H1 (cell line): ENCODE data around the gene EGFR. TPM values are rescaled to one million over a fixed set of nuclear protein-coding genes. Genes with fewer than 3 reads are reported as not detected.

Experiments used
- CTCF ChIA-PET: fragments of 300-600 bp; sonication (Branson Sonifier 250); formaldehyde crosslinking; loops from one replicate; lab custom pipeline; 2021; ENCODE audit not compliant: partially characterized antibody; lab: Charles Lee
- POLR2A ChIA-PET: fragments of 300-600 bp; sonication (Branson Sonifier 250); formaldehyde crosslinking; loops from one replicate; lab custom pipeline; 2021; ENCODE audit warnings: inconsistent platforms; ENCODE audit not compliant: partially characterized antibody; lab: Charles Lee
- DNase-seq, 2 experiments: peaks; one replicate each; pipeline versions ENCODE4 v3.0.0 to v3.0.0-alpha.2; 2010 to 2022; ENCODE audit warnings: low spot score in 2 of 2, low read depth in 1 of 2, mixed read lengths in 1 of 2
- FAIRE-seq: peaks from 2 replicates; lab custom pipeline; 2011; peaks lifted over from hg19 to GRCh38; lab: Jason Lieb, UNC
- H2AFZ ChIP-seq: 2 replicates; pipeline ENCODE4 v1.8.1; 2012; ENCODE audit warnings: low read length, inconsistent platforms
- H2AK5ac ChIP-seq: 2 replicates; pipeline ENCODE4 v1.6.1; 2013; ENCODE audit warnings: low read depth, low read length
- H2BK120ac ChIP-seq: replicated peaks from 2 replicates; pipeline ENCODE3; 2013; ENCODE audit warnings: low read depth, low read length, inconsistent platforms
- H2BK12ac ChIP-seq: 2 replicates; pipeline ENCODE4 v1.6.1; 2013; ENCODE audit warnings: low read depth, low read length
- H2BK15ac ChIP-seq: 2 replicates; pipeline ENCODE4 v1.6.1; 2013; ENCODE audit warnings: low read length
- H2BK20ac ChIP-seq: 2 replicates; pipeline ENCODE4 v1.6.1; 2013; ENCODE audit warnings: low read length
- H2BK5ac ChIP-seq: 2 replicates; pipeline ENCODE4 v1.6.1; 2013; ENCODE audit warnings: low read depth, low read length
- H3K14ac ChIP-seq: 2 replicates; pipeline ENCODE4 v1.6.1; 2013; ENCODE audit warnings: inconsistent platforms; ENCODE audit not compliant: insufficient read length
- H3K18ac ChIP-seq: 2 replicates; pipeline ENCODE4 v1.6.1; 2013; ENCODE audit warnings: low read length; ENCODE audit errors: extremely low read depth
- H3K23ac ChIP-seq: 2 replicates; pipeline ENCODE4 v1.6.1; 2013; ENCODE audit warnings: inconsistent platforms; ENCODE audit not compliant: insufficient read length
- H3K23me2 ChIP-seq: 2 replicates; pipeline ENCODE4 v1.6.1; 2013; ENCODE audit warnings: low read depth, low read length
- H3K27ac ChIP-seq: 2 replicates; pipeline ENCODE4 v1.6.1; 2011; ENCODE audit warnings: low read depth, low read length, inconsistent platforms
- H3K27me3 ChIP-seq, 4 experiments: replicated peaks in 1 of 4; 1 replicate in 1 of 4; 2 replicates in 3 of 4; pipeline versions ENCODE4 v1.6.1 to v1.8.1; 2011 to 2013; ENCODE audit warnings: low read length in 3 of 4, mild to moderate bottlenecking in 3 of 4, inconsistent platforms in 2 of 4, mixed read lengths in 2 of 4, moderate library complexity in 1 of 4; ENCODE audit not compliant: control insufficient read depth in 3 of 4, insufficient read depth in 3 of 4; ENCODE audit errors: extremely low read depth in 1 of 4
- H3K36me3 ChIP-seq, 4 experiments: 2 replicates each; pipeline versions ENCODE4 v1.6.1 to v1.8.1; 2011 to 2013; ENCODE audit warnings: mild to moderate bottlenecking in 4 of 4, low read length in 3 of 4, moderate library complexity in 2 of 4, control low read depth in 1 of 4, inconsistent platforms in 1 of 4; ENCODE audit not compliant: insufficient read depth in 4 of 4, control insufficient read depth in 2 of 4
- H3K4ac ChIP-seq: replicated peaks from 2 replicates; pipeline ENCODE3; 2013; ENCODE audit warnings: low read length, low read depth, mixed read lengths, inconsistent platforms; ENCODE audit not compliant: insufficient read length
- H3K4me1 ChIP-seq, 4 experiments: replicated peaks in 1 of 4; 1 replicate in 1 of 4; 2 replicates in 3 of 4; pipeline versions ENCODE4 v1.6.1 to v1.8.1; 2011 to 2013; ENCODE audit warnings: low read length in 3 of 4, inconsistent platforms in 2 of 4, mixed read lengths in 1 of 4; ENCODE audit not compliant: insufficient read depth in 4 of 4, control insufficient read depth in 3 of 4
- H3K4me2 ChIP-seq, 2 experiments: 2 replicates each; pipeline versions ENCODE4 v1.6.1 to v1.8.1; 2011 to 2013; ENCODE audit warnings: low read depth in 2 of 2, low read length in 2 of 2, control low read depth in 1 of 2, inconsistent platforms in 1 of 2, mild to moderate bottlenecking in 1 of 2; ENCODE audit not compliant: insufficient read depth in 1 of 2
- H3K4me3 ChIP-seq, 4 experiments: fragments of 200-600, 300-600 bp in 1 of 4; sonication (generic), shearing (Covaris generic), sonication (Bioruptor Twin) in 1 of 4; 2 replicates each; pipeline versions ENCODE4 v1.5.1 to v1.8.1; 2011 to 2016; ENCODE audit warnings: low read length in 4 of 4, low read depth in 3 of 4, control low read depth in 2 of 4, inconsistent platforms in 2 of 4, mild to moderate bottlenecking in 2 of 4, mixed read lengths in 1 of 4, moderate library complexity in 1 of 4; ENCODE audit not compliant: insufficient read depth in 2 of 4; ENCODE audit errors: extremely low read depth in 1 of 4
- H3K56ac ChIP-seq: replicated peaks from 2 replicates; pipeline ENCODE3; 2013; ENCODE audit warnings: low read depth, mild to moderate bottlenecking, mixed read lengths, low read length, inconsistent platforms; ENCODE audit not compliant: insufficient read length
- H3K79me1 ChIP-seq: 2 replicates; pipeline ENCODE4 v1.6.1; 2013; ENCODE audit warnings: low read depth, low read length, control low read depth
- H3K79me2 ChIP-seq, 2 experiments: 2 replicates each; pipeline versions ENCODE4 v1.6.1 to v1.8.1; 2012 to 2013; ENCODE audit warnings: low read length in 2 of 2, mild to moderate bottlenecking in 2 of 2, inconsistent platforms in 1 of 2; ENCODE audit not compliant: insufficient read depth in 2 of 2, control insufficient read depth in 1 of 2
- H3K9ac ChIP-seq, 4 experiments: replicated peaks in 1 of 4; 1 replicate in 1 of 4; 2 replicates in 3 of 4; pipeline versions ENCODE4 v1.6.1 to v1.8.1; 2011 to 2013; ENCODE audit warnings: low read depth in 3 of 4, low read length in 3 of 4, control low read depth in 2 of 4, mild to moderate bottlenecking in 2 of 4, moderate library complexity in 2 of 4, inconsistent platforms in 1 of 4; ENCODE audit errors: extremely low read depth in 1 of 4
- H3K9me3 ChIP-seq, 2 experiments: 2 replicates each; pipeline versions ENCODE4 v1.6.1 to v1.8.1; 2012 to 2013; ENCODE audit warnings: mild to moderate bottlenecking in 2 of 2, moderate library complexity in 2 of 2, control low read depth in 1 of 2, inconsistent platforms in 1 of 2, low read depth in 1 of 2, low read length in 1 of 2, mixed read lengths in 1 of 2; ENCODE audit not compliant: insufficient read depth in 2 of 2
- H4K20me1 ChIP-seq, 2 experiments: replicated peaks in 1 of 2; 2 replicates each; pipeline versions ENCODE3 to v1.8.1; 2011 to 2013; ENCODE audit warnings: inconsistent platforms in 2 of 2, low read length in 2 of 2, mild to moderate bottlenecking in 1 of 2; ENCODE audit not compliant: insufficient read depth in 2 of 2, control insufficient read depth in 1 of 2
- H4K5ac ChIP-seq: 2 replicates; pipeline ENCODE4 v1.6.1; 2013; ENCODE audit warnings: low read length, low read depth, mixed read lengths, inconsistent platforms; ENCODE audit not compliant: insufficient read length
- H4K8ac ChIP-seq: 2 replicates; pipeline ENCODE4 v1.8.0; 2013; ENCODE audit warnings: mild to moderate bottlenecking, moderate library complexity, low read length, inconsistent platforms; ENCODE audit not compliant: insufficient read depth; ENCODE audit errors: extremely low read depth
- H4K91ac ChIP-seq: replicated peaks from 2 replicates; pipeline ENCODE3; 2013; ENCODE audit warnings: low read length, mixed read lengths, inconsistent platforms; ENCODE audit not compliant: insufficient read length
- CREB1 ChIP-seq: IDR thresholded peaks from 2 replicates; pipeline ENCODE4 v1.6.1; 2012; ENCODE audit warnings: inconsistent platforms
- HDAC6 ChIP-seq: IDR thresholded peaks from one replicate; pipeline ENCODE4 v1.7.1; 2012; ENCODE audit warnings: low read depth, mild to moderate bottlenecking, inconsistent platforms, low read length, moderate library complexity
- KDM5A ChIP-seq: fragments of 200-600 bp; IDR thresholded peaks from 2 replicates; pipeline ENCODE4 v1.7.1; 2012; ENCODE audit warnings: mild to moderate bottlenecking, low read length, inconsistent platforms, mixed read lengths
- SAP30 ChIP-seq: fragments of 300-600 bp; sonication (generic); IDR thresholded peaks from 2 replicates; pipeline ENCODE4 v1.7.1; 2012; ENCODE audit warnings: low read length, moderate library complexity, mild to moderate bottlenecking, inconsistent platforms; ENCODE audit not compliant: insufficient read depth, insufficient replicate concordance
- YY1 ChIP-seq: IDR thresholded peaks from 2 replicates; pipeline ENCODE4 v1.6.1; 2011; ENCODE audit warnings: low read depth, mild to moderate bottlenecking, low read length
- WGBS, 2 experiments: shearing (Covaris generic) in 1 of 2; methylation state at CpG; one replicate each; pipeline versions ENCODE4 v1.1.6 to v1.1.7; 2013 to 2015; ENCODE audit warnings: low lambda C conversion rate in 2 of 2, mixed read lengths in 2 of 2, inconsistent platforms in 1 of 2, low coverage in 1 of 2, missing lambda C conversion rate in 1 of 2; ENCODE audit not compliant: insufficient replicate concordance in 2 of 2, insufficient coverage in 1 of 2, insufficient read length in 1 of 2; ENCODE audit errors: extremely low coverage in 1 of 2, missing lambda C conversion rate in 1 of 2; 5-methylcytosine and 5-hydroxymethylcytosine counted together
- polyA plus RNA-seq, 7 experiments: library from polyadenylated mRNA; depleted of rRNA in 3 of 7; stranded (reverse) in 5 of 7; unstranded in 2 of 7; fragments of >200 nt in 5 of 7; fragments of 200-250 nt in 2 of 7; gene quantifications; 1 replicate in 5 of 7; 2 replicates in 1 of 7; 4 replicates in 1 of 7; pipeline versions ENCODE4 v1.2.1 to v1.2.3, GENCODE V29; 2011 to 2013; ENCODE audit warnings: missing spikeins in 2 of 7, mixed read lengths in 2 of 7
- total RNA-seq: library from RNA; stranded (reverse); fragmentation: NEBNext Ultra II Directional; extraction: Animal tissue kit (Norgen Biotek cat#: 25700); gene quantifications from 2 replicates; pipeline ENCODE4 v1.2.1, GENCODE V29; 2021

Gene EGFR
- total and polyA plus RNA-seq, 2 of the 8 experiments (the other 6 are each of a cell fraction or from before 2014, with no cell fraction given), result 1.9 to 5.8 TPM

DNA sequence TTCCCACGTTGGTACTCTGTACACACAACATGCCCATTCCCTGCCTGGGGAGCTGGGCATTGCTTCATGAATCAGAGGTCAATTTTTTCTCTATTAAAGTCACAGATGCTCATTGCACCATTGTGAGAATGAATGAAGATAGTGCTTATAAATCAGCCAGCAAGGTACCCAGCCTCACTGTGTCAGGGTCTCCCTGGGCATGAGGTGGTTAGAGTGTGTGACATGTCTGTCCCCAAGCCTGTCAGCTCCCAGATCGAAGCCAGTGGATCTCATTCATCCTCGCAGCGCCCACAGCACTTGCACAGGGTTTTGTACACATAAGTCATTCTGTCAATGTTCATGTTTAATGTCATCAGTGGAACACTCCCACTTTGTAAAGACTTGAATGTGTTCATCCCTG, 126.8 kb downstream of the EGFR start:
- no peaks in the 10 kb centered on the region for H3K23me2 ChIP-seq
- no peak overlapping the region for H3K4ac ChIP-seq
- H3K56ac ChIP-seq, result no peak overlapping the region
- H3K23ac ChIP-seq, result no peak overlapping the region
- whole genome bisulfite sequencing, 2 experiments, result 84% methylated on average over 4 of the region's 4 CpGs; no CpG with 5 or more reads in 1 of the 2 experiments
- FAIRE-seq (no peak), DNase-seq (no peak)
- H3K4me3 ChIP-seq, result no peak overlapping the region
- H3K14ac ChIP-seq, result no peak overlapping the region
- no peak overlapping the region for H3K27ac ChIP-seq
- no peak overlapping the region for H2AFZ ChIP-seq
- H2BK15ac ChIP-seq, result no peak overlapping the region
- ChIA-PET CTCF (interaction anchor here (0.7 to 4.0 kb wide), 16 partner anchors 10 to 196 kb away, joined by 3 to 31 read pairs (median 4); no protein-coding TSS in a partner anchor), POLR2A (no interaction called here)
- H3K18ac ChIP-seq, result no peak overlapping the region
- H3K79me2 ChIP-seq, result no peaks in the 10 kb centered on the region
- no peak overlapping the region for H2AK5ac ChIP-seq
- H2BK120ac ChIP-seq, result no peak overlapping the region
- no peak overlapping the region for H4K8ac ChIP-seq
- no peaks in the 10 kb centered on the region for H3K79me1 ChIP-seq
- H3K27me3 ChIP-seq, result no peaks in the 10 kb centered on the region
- no peaks in the 10 kb centered on the region for H3K36me3 ChIP-seq
- no peak overlapping the region for H2BK20ac ChIP-seq
- H3K9ac ChIP-seq, result no peak overlapping the region
- H2BK5ac ChIP-seq, result no peak overlapping the region
- H4K5ac ChIP-seq, result no peak overlapping the region
- no peak overlapping the region for H2BK12ac ChIP-seq
- H3K4me1 ChIP-seq, result no peaks in the 10 kb centered on the region
- H4K91ac ChIP-seq, result no peak overlapping the region
- no peak overlapping the region for H3K4me2 ChIP-seq
- no peaks in the 10 kb centered on the region for H4K20me1 ChIP-seq
- H3K9me3 ChIP-seq, result no peaks in the 10 kb centered on the region
- no peak for TF ChIP-seq SAP30
- no peak for TF ChIP-seq KDM5A
- TF ChIP-seq CREB1, result no peak
- TF ChIP-seq HDAC6, result no peak
- TF ChIP-seq YY1, result no peak
